ENCODE data around the gene HSF4.

HSF4 gene

GRCh38 chr16:67170949-67171649 lies 6.6 kb downstream of the HSF4 start:
- H3K4me3 Mint-ChIP-seq, result peak overlapping the region; percentile 79 to 85 (median 82)
- no peak for TF ChIP-seq CTCF (IDR thresholded peaks at IDR 0.05; ENCODE audit: unreplicated experiment in 3 of 3)
- H3K36me3 Mint-ChIP-seq (ENCODE audit: low read depth), result peaks cover 5% of the 10 kb centered on the region
- H3K4me1 Mint-ChIP-seq, result peaks cover 50% of the 10 kb centered on the region
- no peaks in the 10 kb centered on the region for H3K9me3 Mint-ChIP-seq
- peak overlapping the region; percentile 13 to 36 (median 21) for H3K27ac Mint-ChIP-seq
- peaks cover 87% of the 10 kb centered on the region for H3K27me3 Mint-ChIP-seq (ENCODE audit: low read depth)

GRCh38 chr16:67173323-67173722 lies 8.8 kb downstream of the HSF4 start:
- H3K27ac Mint-ChIP-seq, result peak overlapping the region in 1 of 3 experiments; percentile 18
- H3K9me3 Mint-ChIP-seq, result no peaks in the 10 kb centered on the region
- H3K4me1 Mint-ChIP-seq, result peaks cover 45% of the 10 kb centered on the region
- peak overlapping the region; percentile 82 to 85 (median 82) for H3K4me3 Mint-ChIP-seq
- TF ChIP-seq CTCF (IDR thresholded peaks at IDR 0.05; ENCODE audit: unreplicated experiment in 3 of 3), result no peak
- H3K27me3 Mint-ChIP-seq (ENCODE audit: low read depth), result peaks cover 79% of the 10 kb centered on the region
- H3K36me3 Mint-ChIP-seq (ENCODE audit: low read depth), result peaks cover 17% of the 10 kb centered on the region

GRCh38 chr16:67173808-67174705 lies 9.5 kb downstream of the HSF4 start:
- Mint-ChIP-seq H3K9me3 (no peaks in the 10 kb centered on the region), H3K27me3 (ENCODE audit: low read depth) (peaks cover 71% of the 10 kb centered on the region), H3K27ac (peak overlapping the region in 1 of 3 experiments; percentile 18), H3K36me3 (ENCODE audit: low read depth) (peaks cover 20% of the 10 kb centered on the region), H3K4me3 (peak overlapping the region; percentile 82 to 85 (median 82)), H3K4me1 (peaks cover 47% of the 10 kb centered on the region)
- TF ChIP-seq CTCF (IDR thresholded peaks at IDR 0.05; ENCODE audit: unreplicated experiment in 3 of 3), result peak in 1 of 3 experiments; percentile 14

- Mint-ChIP-seq H3K4me3 (peak overlapping the region in 1 of 3 experiments; percentile 13), H3K27ac (no peak overlapping the region), H3K27me3 (ENCODE audit: low read depth) (peaks cover 64% of the 10 kb centered on the region), H3K9me3 (no peaks in the 10 kb centered on the region), H3K36me3 (ENCODE audit: low read depth) (peaks cover 21% of the 10 kb centered on the region), H3K4me1 (peaks cover 40% of the 10 kb centered on the region)
- no peak for TF ChIP-seq CTCF (IDR thresholded peaks at IDR 0.05; ENCODE audit: unreplicated experiment in 3 of 3)
Measured at GRCh38 chr16:67174706-67175231, 10.2 kb downstream of the HSF4 start.

GRCh38 chr16:67176662-67177061 lies 12.1 kb downstream of the HSF4 start:
- Mint-ChIP-seq H3K4me3 (peak overlapping the region; percentile 29 to 47 (median 40)), H3K9me3 (no peaks in the 10 kb centered on the region), H3K4me1 (peaks cover 28% of the 10 kb centered on the region), H3K36me3 (ENCODE audit: low read depth) (peaks cover 21% of the 10 kb centered on the region), H3K27ac (no peak overlapping the region), H3K27me3 (ENCODE audit: low read depth) (peaks cover 49% of the 10 kb centered on the region)
- TF ChIP-seq CTCF (IDR thresholded peaks at IDR 0.05; ENCODE audit: unreplicated experiment in 3 of 3), result no peak
